Measurements from ENCODE around the gene CD200R1. TPM values are rescaled to one million over a fixed set of nuclear protein-coding genes. Genes with fewer than 3 reads are reported as not detected.

The CD200R1 gene
- total RNA-seq, 1 experiment from 2014 or later = not detected

- no peaks in the 10 kb centered on the region for H3K9me3 ChIP-seq (ENCODE audit: control insufficient read depth in 1 of 2, insufficient read depth in 1 of 2, low read depth in 1 of 2, low read length in 2 of 2)
- CTCF ChIA-PET = no interaction called here
- H3K4me1 ChIP-seq (ENCODE audit: control insufficient read depth in 1 of 2, insufficient read depth in 2 of 2, low read length in 2 of 2) = no peaks in the 10 kb centered on the region
- no peak for TF ChIP-seq CEBPB (IDR thresholded peaks at IDR 0.05; ENCODE audit: low read depth)
- no peak for TF ChIP-seq TCF7L2 (IDR thresholded peaks at IDR 0.05; ENCODE audit: borderline replicate concordance, extremely low read depth, insufficient read depth, insufficient read length)
- no peak for TF ChIP-seq EZH2 (IDR thresholded peaks at IDR 0.05)
- TF ChIP-seq EGR1 (IDR thresholded peaks at IDR 0.05; ENCODE audit: low read depth) = no peak
- TF ChIP-seq RAD21 (IDR thresholded peaks at IDR 0.05; ENCODE audit: low read depth) = no peak
- TF ChIP-seq YY1 (IDR thresholded peaks at IDR 0.05; ENCODE audit: extremely low read depth, insufficient replicate concordance, low read depth, low read length) = no peak
- no peak for TF ChIP-seq ZNF274 (IDR thresholded peaks at IDR 0.05; ENCODE audit: low read depth, low read length)
- no peak for TF ChIP-seq SRF (IDR thresholded peaks at IDR 0.05; ENCODE audit: low read depth)
- no peak for TF ChIP-seq SP1 (IDR thresholded peaks at IDR 0.05; ENCODE audit: low read depth)
- no peak for TF ChIP-seq EZH2phosphoT487 (IDR thresholded peaks at IDR 0.05; ENCODE audit: borderline replicate concordance)
- no peak for TF ChIP-seq POLR2A (IDR thresholded peaks at IDR 0.05; ENCODE audit: borderline replicate concordance, extremely low read depth, insufficient read depth, insufficient read length)
- no peak for TF ChIP-seq CBX3 (IDR thresholded peaks at IDR 0.05; ENCODE audit: low read depth)
- TF ChIP-seq POLR2AphosphoS5 (IDR thresholded peaks at IDR 0.05; ENCODE audit: low read depth, low read length) = no peak
- no peak for TF ChIP-seq CTCF (IDR thresholded peaks at IDR 0.05 in 2 of 3, conservative IDR thresholded peaks at IDR 0.05 in 1 of 3; ENCODE audit: borderline replicate concordance in 1 of 3, insufficient read depth in 1 of 3, low read depth in 2 of 3, low read length in 2 of 3)
- no peak for TF ChIP-seq JUND (IDR thresholded peaks at IDR 0.05)
- no peak for TF ChIP-seq SIN3A (IDR thresholded peaks at IDR 0.05; ENCODE audit: low read depth)
- ATAC-seq (no peak), DNase-seq (ENCODE audit: low read depth, low spot score) (no peak)
- BruUV-seq (replicated peaks) = no TSS peak
- H3K79me2 ChIP-seq (ENCODE audit: insufficient read depth, low read length) = no peaks in the 10 kb centered on the region
- no peak overlapping the region for H3K27ac ChIP-seq (ENCODE audit: low read depth, low read length)
- POLR2A ChIA-PET = no interaction called here
- no peaks in the 10 kb centered on the region for H3K9me2 ChIP-seq (ENCODE audit: insufficient read depth)
- H4K20me1 ChIP-seq (ENCODE audit: insufficient read depth) = no peaks in the 10 kb centered on the region
- H3K4me3 ChIP-seq (replicated peaks in 1 of 2; ENCODE audit: low read depth in 1 of 2, low read length in 2 of 2) = no peak overlapping the region
- intact Hi-C loops (cut with micrococcal nuclease) = no loop called here
- no peak overlapping the region for H2AFZ ChIP-seq (ENCODE audit: low read depth, low read length, poor library complexity, severe bottlenecking)
- RAD21 ChIA-PET (ENCODE audit: low non-redundant PET in 1 of 2, low total read pairs in 2 of 2, uncharacterized antibody in 2 of 2, unreplicated experiment in 2 of 2) = no interaction called here
- H3K27me3 ChIP-seq (ENCODE audit: insufficient read depth, low read length) = no peaks in the 10 kb centered on the region
- H3K4me2 ChIP-seq (ENCODE audit: low read length) = no peak overlapping the region
- no peak overlapping the region for H3K9ac ChIP-seq (ENCODE audit: low read length)
- H3K36me3 ChIP-seq (ENCODE audit: control insufficient read depth in 1 of 2, insufficient read depth in 2 of 2, low read length in 2 of 2) = no peaks in the 10 kb centered on the region
Observed at GRCh38 chr3:112874725-112875124, 100.2 kb downstream of the CD200R1 start.

Measured in HCT116 (cell line).